ENCODE results near the gene MAST4. TPM values are rescaled to one million over a fixed set of nuclear protein-coding genes. Genes with fewer than 3 reads are reported as not detected.

The MAST4 gene
- total and polyA plus RNA-seq, 2 of the 8 experiments (the other 6 are each of a cell fraction or from before 2014, with no cell fraction given) = 1.5 to 2.6 TPM

DNA sequence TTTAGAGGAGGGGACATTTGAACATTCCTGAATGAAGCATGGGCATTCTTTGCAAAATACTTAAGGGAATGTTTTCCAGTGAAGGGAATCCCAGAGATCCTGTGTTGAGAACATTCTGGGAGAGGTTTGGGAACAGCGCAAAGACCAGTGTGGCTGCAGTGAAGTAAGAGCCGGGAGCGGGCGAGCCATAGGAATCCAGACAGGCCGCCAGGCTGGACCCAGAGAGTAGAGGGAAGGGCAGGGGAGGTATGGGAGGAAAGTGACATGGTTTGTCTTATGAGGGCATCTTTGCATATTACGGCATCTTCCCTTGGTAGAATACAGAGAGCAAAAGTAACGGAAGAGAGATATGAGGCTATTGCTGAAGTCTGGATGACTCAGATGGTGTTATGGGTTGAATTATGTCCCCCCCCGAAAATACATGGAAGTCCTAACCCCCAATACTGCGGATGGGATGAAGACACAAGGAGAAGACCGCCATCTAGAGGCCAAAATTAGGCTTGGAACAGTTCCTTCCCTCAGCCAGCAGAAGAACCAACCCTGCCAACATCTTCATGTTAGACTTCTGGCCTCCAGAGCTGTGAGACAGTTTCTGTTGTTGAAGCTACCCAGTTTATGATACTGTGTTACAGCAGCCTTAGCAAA is 268.2 kb downstream of the MAST4 start:
- Histone ChIP-seq H3K79me2 (ENCODE audit: control insufficient read depth in 1 of 2, insufficient read depth in 2 of 2, low read length in 2 of 2) (no peaks in the 10 kb centered on the region), H3K18ac (ENCODE audit: extremely low read depth, low read length) (no peak overlapping the region), H2AK5ac (ENCODE audit: low read depth, low read length) (no peak overlapping the region), H3K9me3 (ENCODE audit: insufficient read depth in 2 of 2, low read depth in 1 of 2, low read length in 1 of 2) (no peaks in the 10 kb centered on the region), H3K56ac (replicated peaks; ENCODE audit: insufficient read length, low read depth, low read length) (no peak overlapping the region), H2BK12ac (ENCODE audit: low read depth, low read length) (no peak overlapping the region), H2BK5ac (ENCODE audit: low read depth, low read length) (no peak overlapping the region), H2BK20ac (ENCODE audit: low read length) (0 out of 2 replicates have a peak overlapping the region, but pooled peaks have one; percentile 26), H2AFZ (ENCODE audit: low read length) (no peak overlapping the region), H3K4ac (replicated peaks; ENCODE audit: insufficient read length, low read depth, low read length) (no peak overlapping the region), H3K4me1 (replicated peaks in 1 of 4; ENCODE audit: control insufficient read depth in 3 of 4, insufficient read depth in 4 of 4, low read length in 3 of 4) (peaks cover 2 to 11% (median 4%) of the 10 kb centered on the region in 4 experiments; a peak in 6 of 7 replicates), H3K23ac (ENCODE audit: insufficient read length) (no peak overlapping the region), H4K5ac (ENCODE audit: insufficient read length, low read depth, low read length) (no peak overlapping the region), H4K20me1 (replicated peaks in 1 of 2; ENCODE audit: control insufficient read depth in 1 of 2, insufficient read depth in 2 of 2, low read length in 2 of 2) (no peaks in the 10 kb centered on the region), H3K27ac (ENCODE audit: low read depth, low read length) (no peak overlapping the region), H3K79me1 (ENCODE audit: low read depth, low read length) (no peaks in the 10 kb centered on the region), H3K4me2 (ENCODE audit: insufficient read depth in 1 of 2, low read depth in 2 of 2, low read length in 2 of 2) (no peak overlapping the region), H4K91ac (replicated peaks; ENCODE audit: insufficient read length, low read length) (no peak overlapping the region), H3K23me2 (ENCODE audit: low read depth, low read length) (no peaks in the 10 kb centered on the region), H2BK120ac (replicated peaks; ENCODE audit: low read depth, low read length) (no peak overlapping the region), H3K4me3 (ENCODE audit: extremely low read depth in 1 of 4, insufficient read depth in 2 of 4, low read depth in 3 of 4, low read length in 4 of 4) (no peak overlapping the region), H3K9ac (replicated peaks in 1 of 4; ENCODE audit: extremely low read depth in 1 of 4, low read depth in 3 of 4, low read length in 3 of 4) (no peak overlapping the region), H4K8ac (ENCODE audit: extremely low read depth, insufficient read depth, low read length) (no peak overlapping the region), H3K14ac (ENCODE audit: insufficient read length) (no peak overlapping the region), H3K27me3 (replicated peaks in 1 of 4; ENCODE audit: control insufficient read depth in 3 of 4, extremely low read depth in 1 of 4, insufficient read depth in 3 of 4, low read length in 3 of 4) (no peaks in the 10 kb centered on the region), H3K36me3 (ENCODE audit: control insufficient read depth in 2 of 4, insufficient read depth in 4 of 4, low read length in 3 of 4) (no peaks in the 10 kb centered on the region), H2BK15ac (ENCODE audit: low read length) (no peak overlapping the region)
- CTCF ChIA-PET (ENCODE audit: partially characterized antibody) = interaction anchor here (0.7 to 2.0 kb wide), 15 partner anchors 10 to 1375 kb away, joined by 3 to 7 read pairs (median 3); no protein-coding TSS in a partner anchor
- POLR2A ChIA-PET (ENCODE audit: partially characterized antibody) = no interaction called here
- no peak for DNase-seq (ENCODE audit: low read depth in 1 of 2, low spot score in 2 of 2)
- FAIRE-seq = no peak
- WGBS, 2 experiments (ENCODE audit: extremely low coverage in 1 of 2, insufficient coverage in 1 of 2, insufficient read length in 1 of 2, insufficient replicate concordance in 2 of 2, low coverage in 1 of 2, low lambda C conversion rate in 2 of 2, missing lambda C conversion rate in 1 of 2) = 86% methylated on average over 9 of the region's 10 CpGs; no CpG with 5 or more reads in 1 of the 2 experiments
- TF ChIP-seq CHD1 (IDR thresholded peaks at IDR 0.05; ENCODE audit: low read depth, low read length) = no peak
- peak; percentile 50 to 64 for TF ChIP-seq RAD21 (IDR thresholded peaks at IDR 0.05 in 1 of 2, conservative IDR thresholded peaks at IDR 0.05 in 1 of 2; ENCODE audit: low read depth in 2 of 2, low read length in 2 of 2)
- TF ChIP-seq, protein P1, sequence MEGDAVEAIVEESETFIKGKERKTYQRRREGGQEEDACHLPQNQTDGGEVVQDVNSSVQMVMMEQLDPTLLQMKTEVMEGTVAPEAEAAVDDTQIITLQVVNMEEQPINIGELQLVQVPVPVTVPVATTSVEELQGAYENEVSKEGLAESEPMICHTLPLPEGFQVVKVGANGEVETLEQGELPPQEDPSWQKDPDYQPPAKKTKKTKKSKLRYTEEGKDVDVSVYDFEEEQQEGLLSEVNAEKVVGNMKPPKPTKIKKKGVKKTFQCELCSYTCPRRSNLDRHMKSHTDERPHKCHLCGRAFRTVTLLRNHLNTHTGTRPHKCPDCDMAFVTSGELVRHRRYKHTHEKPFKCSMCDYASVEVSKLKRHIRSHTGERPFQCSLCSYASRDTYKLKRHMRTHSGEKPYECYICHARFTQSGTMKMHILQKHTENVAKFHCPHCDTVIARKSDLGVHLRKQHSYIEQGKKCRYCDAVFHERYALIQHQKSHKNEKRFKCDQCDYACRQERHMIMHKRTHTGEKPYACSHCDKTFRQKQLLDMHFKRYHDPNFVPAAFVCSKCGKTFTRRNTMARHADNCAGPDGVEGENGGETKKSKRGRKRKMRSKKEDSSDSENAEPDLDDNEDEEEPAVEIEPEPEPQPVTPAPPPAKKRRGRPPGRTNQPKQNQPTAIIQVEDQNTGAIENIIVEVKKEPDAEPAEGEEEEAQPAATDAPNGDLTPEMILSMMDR (IDR thresholded peaks at IDR 0.05; ENCODE audit: control extremely low read depth in 1 of 3, insufficient read depth in 1 of 3, low read depth in 1 of 3, low read length in 3 of 3) = peak in 2 of 3 experiments; percentile 36 to 41; a peak in 3 of 4 replicates

Measured in H1 (cell line).